Stimulated activated CD8-positive, alpha-beta memory T cell treated with anti-CD3 and anti-CD28 coated beads, Interleukin-2, amount 100 ng/mL, for 1 hour (primary cell): Measurements from ENCODE around the gene PNRC2.
"Not testable (repeated sequence)": the region's sequence is repeated elsewhere in the genome, so short reads cannot be mapped to it uniquely, and the experiment has no call there.

Source experiments
- DNase-seq, 2 donors: peaks; one replicate each; pipeline ENCODE4 v3.0.0-alpha.2; 2020; ENCODE audit warnings: low read depth in 2 of 2

The PNRC2 gene

GRCh38 chr1:23989263-23989662, 29.6 kb downstream of the PNRC2 start:
- no peak for DNase-seq

- DNase-seq = not testable (repeated sequence)
Measured at GRCh38 chr1:23992011-23992410, 32.4 kb downstream of the PNRC2 start.

- no peak for DNase-seq
Measured at GRCh38 chr1:23995431-23995837, 35.8 kb downstream of the PNRC2 start.

- no peak for DNase-seq
Measured at GRCh38 chr1:23996700-23997229, 37.1 kb downstream of the PNRC2 start.

- DNase-seq = no peak
Measured at GRCh38 chr1:23997812-23998211, 38.2 kb downstream of the PNRC2 start.

GRCh38 chr1:23999156-23999671, 39.6 kb downstream of the PNRC2 start:
- no peak for DNase-seq

GRCh38 chr1:24002695-24003094, 43.1 kb downstream of the PNRC2 start:
- DNase-seq = no peak

- DNase-seq = no peak
Measured at GRCh38 chr1:24003331-24003972, 43.8 kb downstream of the PNRC2 start.

- no peak for DNase-seq
Measured at GRCh38 chr1:24004132-24004531, 44.5 kb downstream of the PNRC2 start.

- no peak for DNase-seq
Measured at GRCh38 chr1:24005163-24005562, 45.5 kb downstream of the PNRC2 start.

- DNase-seq = no peak
Measured at GRCh38 chr1:24007079-24007478, 47.5 kb downstream of the PNRC2 start.

- DNase-seq = not testable (repeated sequence)
Measured at GRCh38 chr1:24008574-24009184, 49.1 kb downstream of the PNRC2 start.

- no peak for DNase-seq
Measured at GRCh38 chr1:24009406-24009805, 49.8 kb downstream of the PNRC2 start.

- no peak for DNase-seq
Measured at GRCh38 chr1:24010650-24011049, 51.0 kb downstream of the PNRC2 start.

- not testable (repeated sequence) for DNase-seq
Measured at GRCh38 chr1:24012878-24013277, 53.2 kb downstream of the PNRC2 start.
